H1 (cell line): Measurements from ENCODE around the gene OR12D1. TPM values are rescaled to one million over a fixed set of nuclear protein-coding genes. Genes with fewer than 3 reads are reported as not detected.

Experiments
- BRCA1 ChIP-seq: IDR thresholded peaks from 2 replicates; pipeline ENCODE4 v1.6.1; 2012; ENCODE audit warnings: low read depth, low read length, improper control_type of control experiment
- CEBPB ChIP-seq: IDR thresholded peaks from 2 replicates; pipeline ENCODE4 v1.6.1; 2012; ENCODE audit warnings: low read depth, low read length
- CHD7 ChIP-seq: fragments of 300-600 bp; sonication (generic); IDR thresholded peaks from 2 replicates; pipeline ENCODE4 v1.7.1; 2012; ENCODE audit warnings: low read length, moderate library complexity, mild to moderate bottlenecking, inconsistent platforms; ENCODE audit not compliant: insufficient replicate concordance
- EP300 ChIP-seq, 2 experiments: IDR thresholded peaks; 1 replicate in 1 of 2; 2 replicates in 1 of 2; pipeline ENCODE4 v1.6.1; 2011 to 2012; ENCODE audit warnings: low read depth in 2 of 2, low read length in 2 of 2, mild to moderate bottlenecking in 2 of 2, borderline replicate concordance in 1 of 2, inconsistent platforms in 1 of 2, moderate library complexity in 1 of 2
- KDM5A ChIP-seq: fragments of 200-600 bp; IDR thresholded peaks from 2 replicates; pipeline ENCODE4 v1.7.1; 2012; ENCODE audit warnings: mild to moderate bottlenecking, low read length, inconsistent platforms, mixed read lengths
- RAD21 ChIP-seq, 2 experiments: IDR thresholded peaks in 1 of 2; conservative IDR thresholded peaks in 1 of 2; 2 replicates each; pipeline ENCODE4 v1.6.1; 2011; ENCODE audit warnings: low read depth in 2 of 2, low read length in 2 of 2, improper control_type of control experiment in 1 of 2, inconsistent platforms in 1 of 2, mild to moderate bottlenecking in 1 of 2, moderate library complexity in 1 of 2
- RBBP5 ChIP-seq: IDR thresholded peaks from 2 replicates; pipeline ENCODE4 v1.7.1; 2012; ENCODE audit warnings: low read depth, mild to moderate bottlenecking, inconsistent platforms, low read length, moderate library complexity, borderline replicate concordance
- SIX5 ChIP-seq: IDR thresholded peaks from 2 replicates; pipeline ENCODE4 v1.6.1; 2011; ENCODE audit warnings: mild to moderate bottlenecking, low read depth, low read length
- SP2 ChIP-seq: IDR thresholded peaks from 2 replicates; pipeline ENCODE4 v1.6.1; 2012; ENCODE audit warnings: mild to moderate bottlenecking, low read length, inconsistent platforms
- SP4 ChIP-seq: IDR thresholded peaks from 2 replicates; pipeline ENCODE4 v1.6.1; 2012; ENCODE audit warnings: low read length, inconsistent platforms
- TBP ChIP-seq: IDR thresholded peaks from 2 replicates; pipeline ENCODE4 v1.6.1; 2011; ENCODE audit warnings: low read depth, low read length, improper control_type of control experiment
- polyA plus RNA-seq, 7 experiments: library from polyadenylated mRNA; depleted of rRNA in 3 of 7; stranded (reverse) in 5 of 7; unstranded in 2 of 7; fragments of >200 nt in 5 of 7; fragments of 200-250 nt in 2 of 7; gene quantifications; 1 replicate in 5 of 7; 2 replicates in 1 of 7; 4 replicates in 1 of 7; pipeline versions ENCODE4 v1.2.1 to v1.2.3, GENCODE V29; 2011 to 2013; ENCODE audit warnings: missing spikeins in 2 of 7, mixed read lengths in 2 of 7
- total RNA-seq: library from RNA; stranded (reverse); fragmentation: NEBNext Ultra II Directional; extraction: Animal tissue kit (Norgen Biotek cat#: 25700); gene quantifications from 2 replicates; pipeline ENCODE4 v1.2.1, GENCODE V29; 2021

The OR12D1 gene
- total and polyA plus RNA-seq, 2 of the 8 experiments (the other 6 are each of a cell fraction or from before 2014, with no cell fraction given): not detected

DNA sequence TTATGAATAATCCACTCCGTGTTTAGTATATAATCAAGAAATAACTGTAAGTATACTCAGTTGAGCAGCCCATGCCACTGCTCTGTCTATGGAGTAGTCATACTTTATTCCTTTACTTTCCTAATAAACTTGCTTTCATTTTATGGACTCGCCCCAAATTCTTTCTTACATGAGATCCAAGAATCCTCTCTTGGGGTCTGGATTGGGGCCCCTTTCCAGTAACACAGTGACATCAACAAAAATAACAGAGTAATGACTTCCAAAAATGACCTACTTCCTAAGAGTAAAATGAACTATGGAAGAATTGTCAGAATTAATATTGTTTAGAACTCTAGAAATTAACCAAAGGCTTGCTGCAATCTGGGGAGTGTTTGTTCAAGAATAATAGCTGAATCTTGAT lies 51.1 kb downstream of the OR12D1 start (continued):
- TF ChIP-seq CHD7 (no peak), TBP (no peak), SP2 (no peak), RBBP5 (no peak), KDM5A (no peak), SP4 (no peak), RAD21 (IDR thresholded peaks at IDR 0.05 in 1 of 2, conservative IDR thresholded peaks at IDR 0.05 in 1 of 2; ENCODE audit: low read depth in 2 of 2, low read length in 2 of 2) (no peak), SIX5 (no peak), CEBPB (no peak), EP300 (IDR thresholded peaks at IDR 0.05; ENCODE audit: borderline replicate concordance in 1 of 2, low read depth in 2 of 2, low read length in 2 of 2) (no peak), BRCA1 (no peak)
